ENCODE results near the gene LAMTOR5. TPM values are rescaled to one million over a fixed set of nuclear protein-coding genes. Genes with fewer than 3 reads are reported as not detected.
"Not testable (repeated sequence)": the region's sequence is repeated elsewhere in the genome, so short reads cannot be mapped to it uniquely, and the experiment has no call there.

The LAMTOR5 gene
- total and polyA plus RNA-seq, 4 experiments from 2014 or later: 64.5 to 325 (median 167) TPM

- H3K4me1 Mint-ChIP-seq: peaks cover 0 to 3% (median 0%) of the 10 kb centered on the region in 4 donors
- no peak overlapping the region for H3K4me3 ChIP-seq (ENCODE audit: low read length in 2 of 2)
- intact Hi-C loops (cut with micrococcal nuclease): no loop called here
- H3K27me3 ChIP-seq (ENCODE audit: insufficient read depth, low read length): no peaks in the 10 kb centered on the region
- no peak overlapping the region for H3K27ac Mint-ChIP-seq
- no peaks in the 10 kb centered on the region for H3K36me3 Mint-ChIP-seq
- no peaks in the 10 kb centered on the region for H3K36me3 ChIP-seq (ENCODE audit: insufficient read depth, low read length)
- no peaks in the 10 kb centered on the region for H3K4me1 ChIP-seq (ENCODE audit: insufficient read depth, low read length)
- ChIA-PET CTCF (ENCODE audit: partially characterized antibody) (interaction anchor here (1.0 kb wide), 1 partner anchor 10 kb away, joined by 3 read pairs; no protein-coding TSS in a partner anchor), POLR2A (ENCODE audit: partially characterized antibody) (no interaction called here)
- H3K9me3 ChIP-seq (ENCODE audit: control insufficient read depth in 1 of 2, low read length in 2 of 2): no peaks in the 10 kb centered on the region
- no peak for DNase-seq
- H3K27ac ChIP-seq (ENCODE audit: low read depth, low read length): no peak overlapping the region
- H3K4me3 Mint-ChIP-seq: no peak overlapping the region
- no peaks in the 10 kb centered on the region for H3K9me3 Mint-ChIP-seq
- peaks cover 9 to 17% of the 10 kb centered on the region in 2 donors for H3K27me3 Mint-ChIP-seq
Observed at GRCh38 chr1:110449661-110450651, 42.5 kb upstream of the LAMTOR5 start.

GRCh38 chr1:110444561-110444960 lies 37.1 kb upstream of the LAMTOR5 start:
- H3K4me1 Mint-ChIP-seq: peaks cover 0 to 3% (median 0%) of the 10 kb centered on the region in 4 donors

GRCh38 chr1:110443451-110443850 lies 36.0 kb upstream of the LAMTOR5 start:
- Histone ChIP-seq H3K9me3 (ENCODE audit: control insufficient read depth in 1 of 2, low read length in 2 of 2) (no peaks in the 10 kb centered on the region), H3K4me3 (ENCODE audit: low read length in 2 of 2) (no peak overlapping the region), H3K4me1 (ENCODE audit: insufficient read depth, low read length) (no peaks in the 10 kb centered on the region), H3K36me3 (ENCODE audit: insufficient read depth, low read length) (no peaks in the 10 kb centered on the region), H3K27ac (ENCODE audit: low read depth, low read length) (no peak overlapping the region), H3K27me3 (ENCODE audit: insufficient read depth, low read length) (no peaks in the 10 kb centered on the region)
- Mint-ChIP-seq H3K4me1 (peaks cover 0 to 3% (median 0%) of the 10 kb centered on the region in 4 donors), H3K9me3 (no peaks in the 10 kb centered on the region), H3K4me3 (no peak overlapping the region), H3K27ac (no peak overlapping the region), H3K36me3 (no peaks in the 10 kb centered on the region), H3K27me3 (peaks cover 6 to 12% of the 10 kb centered on the region in 2 donors)
- intact Hi-C loops (cut with micrococcal nuclease): no loop called here
- POLR2A ChIA-PET (ENCODE audit: partially characterized antibody): no interaction called here
- CTCF ChIA-PET (ENCODE audit: partially characterized antibody): interaction anchor here (0.6 to 2.3 kb wide), 2 partner anchors 12 to 17 kb away, joined by 3 to 7 read pairs; no protein-coding TSS in a partner anchor
- DNase-seq: no peak

More at GRCh38 chr1:110444561-110444960, 37.1 kb upstream of the LAMTOR5 start:
- Histone ChIP-seq H3K9me3 (ENCODE audit: control insufficient read depth in 1 of 2, low read length in 2 of 2) (no peaks in the 10 kb centered on the region), H3K4me3 (ENCODE audit: low read length in 2 of 2) (no peak overlapping the region), H3K36me3 (ENCODE audit: insufficient read depth, low read length) (no peaks in the 10 kb centered on the region), H3K4me1 (ENCODE audit: insufficient read depth, low read length) (no peaks in the 10 kb centered on the region), H3K27ac (ENCODE audit: low read depth, low read length) (no peak overlapping the region), H3K27me3 (ENCODE audit: insufficient read depth, low read length) (no peaks in the 10 kb centered on the region)
- Mint-ChIP-seq H3K36me3 (no peaks in the 10 kb centered on the region), H3K4me3 (no peak overlapping the region), H3K27ac (no peak overlapping the region), H3K9me3 (no peaks in the 10 kb centered on the region), H3K27me3 (peaks cover 3 to 12% of the 10 kb centered on the region in 2 donors)
- POLR2A ChIA-PET (ENCODE audit: partially characterized antibody): no interaction called here
- CTCF ChIA-PET (ENCODE audit: partially characterized antibody): interaction anchor here (0.7 to 2.3 kb wide), 2 partner anchors 15 to 34 kb away, joined by 3 to 7 read pairs; no protein-coding TSS in a partner anchor
- no peak for DNase-seq
- intact Hi-C loops (cut with micrococcal nuclease): no loop called here

GRCh38 chr1:110441888-110442287 lies 34.4 kb upstream of the LAMTOR5 start:
- H3K4me1 Mint-ChIP-seq: peaks cover 0 to 3% (median 0%) of the 10 kb centered on the region in 4 donors
- POLR2A ChIA-PET (ENCODE audit: partially characterized antibody): no interaction called here

GRCh38 chr1:110440877-110441276 lies 33.4 kb upstream of the LAMTOR5 start:
- ChIA-PET POLR2A (ENCODE audit: partially characterized antibody) (no interaction called here), CTCF (ENCODE audit: partially characterized antibody) (interaction anchor here (1.1 to 1.7 kb wide), 2 partner anchors 20 to 29 kb away, joined by 3 to 8 read pairs; no protein-coding TSS in a partner anchor)
- intact Hi-C loops (cut with micrococcal nuclease): no loop called here
- Mint-ChIP-seq H3K4me3 (no peak overlapping the region), H3K27ac (no peak overlapping the region), H3K9me3 (no peaks in the 10 kb centered on the region), H3K27me3 (peaks cover 4 to 10% of the 10 kb centered on the region in 2 donors), H3K4me1 (peaks cover 0 to under 1% (median 0%) of the 10 kb centered on the region in 4 donors), H3K36me3 (no peaks in the 10 kb centered on the region)
- Histone ChIP-seq H3K9me3 (ENCODE audit: control insufficient read depth in 1 of 2, low read length in 2 of 2) (no peaks in the 10 kb centered on the region), H3K4me1 (ENCODE audit: insufficient read depth, low read length) (no peaks in the 10 kb centered on the region), H3K27me3 (ENCODE audit: insufficient read depth, low read length) (no peaks in the 10 kb centered on the region), H3K27ac (ENCODE audit: low read depth, low read length) (no peak overlapping the region), H3K36me3 (ENCODE audit: insufficient read depth, low read length) (no peaks in the 10 kb centered on the region), H3K4me3 (ENCODE audit: low read length in 2 of 2) (no peak overlapping the region)
- no peak for DNase-seq

More at GRCh38 chr1:110441888-110442287, 34.4 kb upstream of the LAMTOR5 start:
- H3K4me3 Mint-ChIP-seq: no peak overlapping the region
- H3K9me3 ChIP-seq (ENCODE audit: control insufficient read depth in 1 of 2, low read length in 2 of 2): no peaks in the 10 kb centered on the region
- H3K27ac ChIP-seq (ENCODE audit: low read depth, low read length): no peak overlapping the region
- peaks cover 4 to 10% of the 10 kb centered on the region in 2 donors for H3K27me3 Mint-ChIP-seq
- intact Hi-C loops (cut with micrococcal nuclease): no loop called here
- no peaks in the 10 kb centered on the region for H3K4me1 ChIP-seq (ENCODE audit: insufficient read depth, low read length)
- no peaks in the 10 kb centered on the region for H3K27me3 ChIP-seq (ENCODE audit: insufficient read depth, low read length)
- no peaks in the 10 kb centered on the region for H3K36me3 Mint-ChIP-seq
- no peaks in the 10 kb centered on the region for H3K36me3 ChIP-seq (ENCODE audit: insufficient read depth, low read length)
- DNase-seq: no peak
- H3K4me3 ChIP-seq (ENCODE audit: low read length in 2 of 2): no peak overlapping the region
- no peak overlapping the region for H3K27ac Mint-ChIP-seq
- CTCF ChIA-PET (ENCODE audit: partially characterized antibody): interaction anchor here (1.1 to 1.7 kb wide), 2 partner anchors 19 to 30 kb away, joined by 3 to 8 read pairs; no protein-coding TSS in a partner anchor
- H3K9me3 Mint-ChIP-seq: no peaks in the 10 kb centered on the region

DNA sequence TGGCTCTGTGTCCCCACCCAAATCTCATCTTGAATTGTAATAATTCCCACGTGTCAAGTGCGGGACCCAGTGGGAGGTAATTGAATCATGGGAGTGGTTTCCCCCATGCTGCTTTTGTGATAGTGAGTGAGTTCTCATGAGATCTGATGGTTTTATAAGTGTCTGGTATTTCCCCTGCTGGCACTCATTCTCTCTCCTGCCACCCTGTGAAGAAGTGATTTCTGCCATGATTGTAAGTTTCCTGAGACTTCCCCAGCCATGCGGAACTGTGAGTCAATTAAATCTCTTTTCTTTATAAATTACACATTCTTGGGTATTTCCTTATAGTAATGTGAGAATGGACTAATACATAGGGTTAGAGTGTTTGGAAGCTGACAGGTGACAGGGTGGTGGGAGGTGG lies 32.4 kb upstream of the LAMTOR5 start:
- DNase-seq; H3K4me1 ChIP-seq (ENCODE audit: insufficient read depth, low read length); H3K36me3 Mint-ChIP-seq; CTCF ChIA-PET (ENCODE audit: partially characterized antibody); H3K36me3 ChIP-seq (ENCODE audit: insufficient read depth, low read length); H3K4me1 Mint-ChIP-seq; H3K4me3 Mint-ChIP-seq; H3K27ac Mint-ChIP-seq; H3K27ac ChIP-seq (ENCODE audit: low read depth, low read length); H3K9me3 ChIP-seq (ENCODE audit: control insufficient read depth in 1 of 2, low read length in 2 of 2); H3K27me3 ChIP-seq (ENCODE audit: insufficient read depth, low read length); H3K9me3 Mint-ChIP-seq; H3K4me3 ChIP-seq (ENCODE audit: low read length in 2 of 2); intact Hi-C loops (cut with micrococcal nuclease); POLR2A ChIA-PET (ENCODE audit: partially characterized antibody): not testable (repeated sequence)
- H3K27me3 Mint-ChIP-seq: peaks cover 4 to 10% of the 10 kb centered on the region in 2 donors

- Mint-ChIP-seq H3K27ac (no peak overlapping the region), H3K27me3 (peaks cover 4 to 10% of the 10 kb centered on the region in 2 donors), H3K4me3 (no peak overlapping the region), H3K36me3 (no peaks in the 10 kb centered on the region), H3K4me1 (no peaks in the 10 kb centered on the region), H3K9me3 (no peaks in the 10 kb centered on the region)
- Histone ChIP-seq H3K4me3 (ENCODE audit: low read length in 2 of 2) (no peak overlapping the region), H3K9me3 (ENCODE audit: control insufficient read depth in 1 of 2, low read length in 2 of 2) (no peaks in the 10 kb centered on the region), H3K27ac (ENCODE audit: low read depth, low read length) (no peak overlapping the region), H3K4me1 (ENCODE audit: insufficient read depth, low read length) (no peaks in the 10 kb centered on the region), H3K36me3 (ENCODE audit: insufficient read depth, low read length) (no peaks in the 10 kb centered on the region), H3K27me3 (ENCODE audit: insufficient read depth, low read length) (no peaks in the 10 kb centered on the region)
- ChIA-PET CTCF (ENCODE audit: partially characterized antibody) (interaction anchor here (4.5 kb wide), 1 partner anchor 21 kb away, joined by 16 read pairs; no protein-coding TSS in a partner anchor), POLR2A (ENCODE audit: partially characterized antibody) (no interaction called here)
- no peak for DNase-seq
- intact Hi-C loops (cut with micrococcal nuclease): no loop called here
Observed at GRCh38 chr1:110438893-110439292, 31.4 kb upstream of the LAMTOR5 start.

Measured in CD4-positive, alpha-beta memory T cell (primary cell).